NOMO-1 treated with dmso at 0.1 percent for 144 hours (cell line): ENCODE measurements around the gene DCTN5.
A peak's percentile ranks its signal among the peaks of the same experiment; 100 is the strongest.

ENCODE experiments used
- DNase-seq: peaks from one replicate; lab custom pipeline; 2025; ENCODE audit not compliant: unreplicated experiment; lab: John Stamatoyannopoulos, UW

DCTN5 gene

GRCh38 chr16:23651943-23652468, 10.7 kb downstream of the DCTN5 start:
- no peak for DNase-seq

GRCh38 chr16:23663918-23664317, 22.7 kb downstream of the DCTN5 start:
- no peak for DNase-seq

DNA sequence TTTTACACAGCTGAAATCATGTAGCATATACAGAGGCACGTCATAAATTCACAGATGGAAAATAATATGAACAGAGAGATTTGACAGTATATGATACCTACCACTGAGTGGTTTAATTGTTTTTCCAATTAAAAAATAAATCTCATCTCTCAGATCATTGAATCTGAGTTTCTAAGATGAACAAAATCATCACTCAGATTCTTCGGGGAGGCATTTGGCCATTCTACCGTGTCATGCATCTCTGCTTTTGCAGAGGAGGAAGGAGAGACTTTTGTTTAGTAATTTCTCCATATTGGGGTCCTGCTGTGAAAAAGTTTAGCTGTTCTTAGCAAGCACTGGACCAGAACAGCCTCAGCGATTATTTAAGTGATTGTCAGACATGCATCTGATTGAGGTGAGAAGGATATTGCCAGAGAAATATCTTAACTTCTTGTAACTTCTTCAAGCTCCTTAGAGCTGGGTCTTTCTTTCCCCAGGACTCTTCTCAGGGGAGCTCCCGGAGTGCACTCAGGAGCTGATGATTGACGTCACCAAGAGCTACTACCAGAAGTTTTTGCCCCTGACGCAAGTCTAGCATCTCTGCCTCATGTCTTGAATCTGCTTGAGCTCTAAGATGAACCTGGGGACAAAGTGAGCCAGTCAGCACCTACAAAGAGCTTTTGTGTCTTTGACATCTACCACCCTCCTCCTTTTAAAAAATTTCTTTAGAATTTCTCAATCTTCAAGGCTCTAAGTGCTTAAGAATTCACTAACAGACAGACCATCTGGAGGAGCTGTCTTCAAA, 25.5 kb downstream of the DCTN5 start:
- no peak for DNase-seq

DNA sequence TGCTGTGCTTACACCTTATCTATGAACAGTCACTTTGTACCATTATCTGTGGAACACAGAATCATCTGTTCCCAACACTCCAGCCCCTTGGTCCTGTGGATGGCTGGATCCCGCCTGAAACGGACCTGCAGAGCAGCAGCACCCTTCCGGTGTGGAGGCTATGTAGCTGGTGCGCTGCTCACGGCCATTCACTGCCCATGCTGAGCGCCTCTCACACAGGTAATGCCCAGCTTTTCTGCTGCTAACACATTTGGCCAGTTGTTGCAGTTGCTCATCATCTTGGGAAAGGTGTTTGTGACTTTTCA, 26.0 kb downstream of the DCTN5 start:
- no peak for DNase-seq

GRCh38 chr16:23668225-23668624, 27.0 kb downstream of the DCTN5 start:
- no peak for DNase-seq

- no peak for DNase-seq
Measured at GRCh38 chr16:23668873-23669272, 27.6 kb downstream of the DCTN5 start.

GRCh38 chr16:23670137-23670776, 29.0 kb downstream of the DCTN5 start:
- no peak for DNase-seq

GRCh38 chr16:23673971-23674614, 32.8 kb downstream of the DCTN5 start:
- DNase-seq: no peak

DNA sequence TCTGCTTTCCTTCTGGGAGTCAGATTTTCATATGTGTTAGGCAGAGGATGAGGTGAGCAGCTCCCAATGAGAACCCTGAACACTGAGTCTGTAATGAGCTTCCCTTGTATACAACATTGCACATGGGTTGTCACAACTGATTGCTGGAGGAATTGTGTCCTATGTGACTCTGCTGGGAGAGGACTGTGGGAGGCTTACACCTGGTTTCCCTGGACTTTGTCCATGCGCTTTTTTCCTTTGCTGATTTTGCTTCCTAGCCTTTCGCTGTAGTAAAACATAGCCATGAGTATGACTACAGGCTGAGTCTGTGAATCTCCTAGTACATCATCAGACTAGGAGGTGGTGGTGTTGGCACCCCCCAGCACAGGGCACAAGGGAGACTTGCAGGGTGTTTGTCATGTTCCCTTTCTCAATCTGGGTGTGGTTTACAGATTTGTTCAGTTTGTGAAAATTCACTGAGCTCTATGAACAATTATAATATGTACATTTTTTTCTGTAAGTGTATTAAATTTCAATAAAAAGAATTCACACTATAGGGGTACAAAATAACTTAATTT, 35.7 kb downstream of the DCTN5 start:
- no peak for DNase-seq

DNA sequence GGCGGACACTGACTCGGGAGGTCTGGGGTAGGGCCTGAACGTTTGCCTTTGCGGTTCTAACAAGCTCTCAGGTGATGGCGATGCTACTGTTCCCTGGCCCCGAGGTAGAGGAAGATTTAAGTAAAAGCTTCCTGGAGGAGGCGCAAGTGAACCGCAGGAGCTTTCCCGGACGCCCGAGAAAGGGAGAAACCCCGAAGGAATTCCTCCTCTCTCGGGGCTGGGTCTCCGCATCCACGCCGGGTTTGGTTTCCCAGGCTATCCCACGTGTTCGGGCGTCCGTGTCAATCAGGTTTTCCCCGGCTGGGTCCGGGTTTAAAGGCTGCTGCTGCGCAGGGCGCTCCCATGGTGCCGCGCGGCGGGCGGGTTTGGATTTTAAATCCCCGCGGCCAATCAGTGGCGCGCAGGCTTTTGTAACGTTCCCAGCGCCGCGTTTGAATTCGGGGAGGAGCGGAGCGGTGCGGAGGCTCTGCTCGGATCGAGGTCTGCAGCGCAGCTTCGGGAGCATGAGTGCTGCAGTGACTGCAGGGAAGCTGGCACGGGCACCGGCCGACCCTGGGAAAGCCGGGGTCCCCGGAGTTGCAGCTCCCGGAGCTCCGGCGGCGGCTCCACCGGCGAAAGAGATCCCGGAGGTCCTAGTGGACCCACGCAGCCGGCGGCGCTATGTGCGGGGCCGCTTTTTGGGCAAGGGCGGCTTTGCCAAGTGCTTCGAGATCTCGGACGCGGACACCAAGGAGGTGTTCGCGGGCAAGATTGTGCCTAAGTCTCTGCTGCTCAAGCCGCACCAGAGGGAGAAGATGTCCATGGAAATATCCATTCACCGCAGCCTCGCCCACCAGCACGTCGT, 37.4 kb downstream of the DCTN5 start, which contains the start of gene PLK1:
TSS of gene PLK1 (plus strand) at position 460 of the 844 bp plus-strand sequence. CDS start at position 504, 44 bp downstream.
- DNase-seq: peak; percentile 82

GRCh38 chr16:23679274-23679985, 38.2 kb downstream of the DCTN5 start:
- peak; percentile 55 for DNase-seq

DNA sequence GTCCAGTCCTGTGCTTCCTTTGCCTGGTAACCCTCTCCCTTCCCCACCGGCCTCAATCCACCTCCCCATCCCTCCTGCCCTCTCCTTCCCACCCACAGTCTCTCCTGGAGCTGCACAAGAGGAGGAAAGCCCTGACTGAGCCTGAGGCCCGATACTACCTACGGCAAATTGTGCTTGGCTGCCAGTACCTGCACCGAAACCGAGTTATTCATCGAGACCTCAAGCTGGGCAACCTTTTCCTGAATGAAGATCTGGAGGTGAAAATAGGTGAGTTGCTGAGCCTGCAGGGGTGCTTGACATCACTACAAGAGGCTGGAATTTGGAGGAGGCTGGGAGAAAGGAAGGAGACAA, 38.7 kb downstream of the DCTN5 start:
- no peak for DNase-seq

DNA sequence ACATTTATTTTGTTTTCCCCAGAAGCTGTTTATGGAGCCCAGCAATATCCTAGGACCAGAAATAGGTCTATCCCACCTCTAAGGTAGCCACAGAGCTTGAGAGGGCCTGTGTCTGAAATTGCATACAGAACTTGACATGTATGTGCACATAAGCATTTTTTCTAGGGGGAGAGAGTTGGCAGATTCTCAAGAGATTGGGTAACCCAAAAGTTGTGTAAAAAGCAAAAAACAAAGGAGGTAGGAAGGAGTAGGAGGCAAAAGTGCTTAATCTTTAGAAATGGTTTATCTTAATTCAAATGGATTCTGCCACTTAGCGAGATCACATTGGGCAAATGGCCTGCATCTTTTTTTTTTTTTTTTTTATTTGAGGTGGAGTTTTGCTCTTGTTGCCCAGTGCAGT, 40.9 kb downstream of the DCTN5 start:
- DNase-seq: no peak

- no peak for DNase-seq
Measured at GRCh38 chr16:23683487-23683886, 42.2 kb downstream of the DCTN5 start.

DNA sequence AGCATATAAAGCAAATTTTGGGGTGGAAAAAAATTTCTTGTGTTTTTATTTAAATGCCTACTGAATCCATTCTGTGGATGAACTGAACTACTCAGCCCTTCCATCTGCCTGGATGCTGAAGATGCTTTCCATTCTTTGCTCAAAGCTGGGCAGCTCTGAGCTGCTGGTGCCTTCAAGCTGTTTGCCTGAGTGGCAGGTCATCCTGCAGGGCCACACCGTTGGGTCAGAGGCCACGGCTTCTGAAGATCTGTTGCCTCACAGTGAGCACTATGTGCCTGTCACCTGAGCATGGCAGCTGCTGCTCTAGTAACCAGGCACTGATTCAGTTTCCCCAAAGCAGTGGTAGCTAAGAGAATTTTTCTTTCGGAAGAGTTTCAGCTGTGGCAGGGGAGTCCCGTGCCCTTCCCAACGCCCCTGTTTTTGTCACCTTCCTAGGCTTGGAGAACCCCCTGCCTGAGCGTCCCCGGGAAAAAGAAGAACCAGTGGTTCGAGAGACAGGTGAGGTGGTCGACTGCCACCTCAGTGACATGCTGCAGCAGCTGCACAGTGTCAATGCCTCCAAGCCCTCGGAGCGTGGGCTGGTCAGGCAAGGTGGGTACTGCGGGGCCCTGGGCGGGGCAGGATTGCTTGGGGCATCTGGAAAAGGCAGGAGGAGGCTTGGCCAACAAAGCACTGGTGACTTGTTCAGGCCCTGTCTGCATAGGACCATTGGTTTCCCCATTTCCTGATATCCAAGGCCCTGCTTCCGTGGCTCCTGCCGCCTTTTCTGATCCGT, 46.0 kb downstream of the DCTN5 start:
- no peak for DNase-seq

GRCh38 chr16:23689442-23690187, 48.3 kb downstream of the DCTN5 start:
- no peak for DNase-seq

- no peak for DNase-seq
Measured at GRCh38 chr16:23690771-23691482, 49.7 kb downstream of the DCTN5 start.
